Ishikawa (cell line): Measurements from ENCODE around the gene SMCHD1.

Source experiments
- CEBPB ChIP-seq: IDR thresholded peaks from 2 replicates; pipeline ENCODE4 v1.6.1; 2012
- CREB1 ChIP-seq: IDR thresholded peaks from 2 replicates; pipeline ENCODE4 v1.6.1; 2012; ENCODE audit warnings: low read depth
- EGR1 ChIP-seq: IDR thresholded peaks from 2 replicates; pipeline ENCODE4 v1.6.1; 2012
- EP300 ChIP-seq: IDR thresholded peaks from 2 replicates; pipeline ENCODE4 v1.6.1; 2012; ENCODE audit warnings: borderline replicate concordance
- FOXM1 ChIP-seq: IDR thresholded peaks from 2 replicates; pipeline ENCODE4 v1.6.1; 2012; ENCODE audit warnings: low read depth, borderline replicate concordance
- MAX ChIP-seq: IDR thresholded peaks from 2 replicates; pipeline ENCODE4 v1.6.1; 2012
- NFIC ChIP-seq: IDR thresholded peaks from 2 replicates; pipeline ENCODE4 v1.6.1; 2012
- RAD21 ChIP-seq: IDR thresholded peaks from 2 replicates; pipeline ENCODE4 v1.6.1; 2012; ENCODE audit warnings: low read depth
- REST ChIP-seq: IDR thresholded peaks from 2 replicates; pipeline ENCODE4 v1.6.1; 2012; ENCODE audit warnings: low read depth, mild to moderate bottlenecking
- TAF1 ChIP-seq: IDR thresholded peaks from 2 replicates; pipeline ENCODE4 v1.6.1; 2012; ENCODE audit warnings: low read depth, mild to moderate bottlenecking
- TCF12 ChIP-seq: IDR thresholded peaks from 2 replicates; pipeline ENCODE4 v1.6.1; 2012; ENCODE audit warnings: low read depth
- TEAD4 ChIP-seq: IDR thresholded peaks from 2 replicates; pipeline ENCODE4 v1.6.1; 2012
- USF1 ChIP-seq: IDR thresholded peaks from 2 replicates; pipeline ENCODE4 v1.6.1; 2012
- YY1 ChIP-seq: IDR thresholded peaks from 2 replicates; pipeline ENCODE4 v1.6.1; 2012; ENCODE audit warnings: low read depth
- ZBTB7A ChIP-seq: IDR thresholded peaks from 2 replicates; pipeline ENCODE4 v1.6.1; 2012; ENCODE audit warnings: low read depth

The SMCHD1 gene

GRCh38 chr18:2805970-2806943, 150.7 kb downstream of the SMCHD1 start:
- TF ChIP-seq CREB1 (no peak), NFIC (no peak), USF1 (no peak), YY1 (no peak), ZBTB7A (no peak), MAX (no peak)

GRCh38 chr18:2811416-2811815, 155.9 kb downstream of the SMCHD1 start:
- TF ChIP-seq MAX: no peak

- TF ChIP-seq EP300: no peak
- TF ChIP-seq TCF12: no peak
- no peak for TF ChIP-seq CEBPB
- TF ChIP-seq ZBTB7A: no peak
- TF ChIP-seq RAD21: no peak
- no peak for TF ChIP-seq TAF1
- TF ChIP-seq MAX: no peak
- no peak for TF ChIP-seq EGR1
- no peak for TF ChIP-seq FOXM1
- TF ChIP-seq USF1: no peak
- TF ChIP-seq YY1: no peak
- no peak for TF ChIP-seq NFIC
- TF ChIP-seq REST: no peak
- TF ChIP-seq TEAD4: no peak
- TF ChIP-seq CREB1: no peak
Measured at GRCh38 chr18:2814928-2815327, 159.4 kb downstream of the SMCHD1 start.

- TF ChIP-seq TCF12: no peak
- TF ChIP-seq REST: no peak
- TF ChIP-seq FOXM1: no peak
- no peak for TF ChIP-seq NFIC
- no peak for TF ChIP-seq TEAD4
- no peak for TF ChIP-seq CEBPB
- TF ChIP-seq EP300: no peak
- no peak for TF ChIP-seq RAD21
- no peak for TF ChIP-seq ZBTB7A
- no peak for TF ChIP-seq TAF1
- no peak for TF ChIP-seq MAX
- TF ChIP-seq CREB1: no peak
- TF ChIP-seq EGR1: no peak
- no peak for TF ChIP-seq YY1
- TF ChIP-seq USF1: no peak
Measured at GRCh38 chr18:2818281-2818680, 162.8 kb downstream of the SMCHD1 start.

GRCh38 chr18:2821695-2822094, 166.2 kb downstream of the SMCHD1 start:
- TF ChIP-seq YY1 (no peak), ZBTB7A (no peak), RAD21 (no peak), NFIC (no peak), MAX (no peak), CREB1 (no peak), FOXM1 (no peak), REST (no peak), TCF12 (no peak), CEBPB (no peak)
